NCI-H1105 treated with DMSO at 0.1 percent for 48 hours (cell line): Measurements from ENCODE around the gene PROC.
"Not testable (repeated sequence)": the region's sequence is repeated elsewhere in the genome, so short reads cannot be mapped to it uniquely, and the experiment has no call there.

ENCODE experiments used
- DNase-seq: peaks from one replicate; lab custom pipeline; 2025; lab: John Stamatoyannopoulos, UW

Gene PROC

GRCh38 chr2:127394492-127394891, 23.7 kb upstream of the PROC start:
- no peak for DNase-seq

- no peak for DNase-seq
Measured at GRCh38 chr2:127397568-127398238, 20.5 kb upstream of the PROC start.

GRCh38 chr2:127398239-127398590, 20.0 kb upstream of the PROC start:
- DNase-seq, result no peak

GRCh38 chr2:127400533-127400896, 17.7 kb upstream of the PROC start:
- no peak for DNase-seq

- DNase-seq, result no peak
Measured at GRCh38 chr2:127400897-127401756, 17.1 kb upstream of the PROC start.

- no peak for DNase-seq
Measured at GRCh38 chr2:127401757-127402695, 16.2 kb upstream of the PROC start.

- no peak for DNase-seq
Measured at GRCh38 chr2:127403460-127403859, 14.8 kb upstream of the PROC start.

GRCh38 chr2:127404466-127405254, 13.6 kb upstream of the PROC start:
- DNase-seq, result no peak

- no peak for DNase-seq
Measured at GRCh38 chr2:127405255-127405610, 13.0 kb upstream of the PROC start.

- DNase-seq, result no peak
Measured at GRCh38 chr2:127406454-127406853, 11.8 kb upstream of the PROC start.

- no peak for DNase-seq
Measured at GRCh38 chr2:127407091-127407490, 11.1 kb upstream of the PROC start.

- no peak for DNase-seq
Measured at GRCh38 chr2:127407661-127408003, 10.6 kb upstream of the PROC start.

- peak; percentile 75 for DNase-seq
Measured at GRCh38 chr2:127408004-127408806, 10.0 kb upstream of the PROC start.

GRCh38 chr2:127408807-127409099, 9.5 kb upstream of the PROC start:
- DNase-seq, result no peak

- DNase-seq, result not testable (repeated sequence)
Measured at GRCh38 chr2:127409716-127410115, 8.5 kb upstream of the PROC start.

- no peak for DNase-seq
Measured at GRCh38 chr2:127410871-127411652, 7.2 kb upstream of the PROC start.

GRCh38 chr2:127411653-127412369, 6.4 kb upstream of the PROC start:
- DNase-seq, result no peak

- no peak for DNase-seq
Measured at GRCh38 chr2:127413200-127413599, 5.0 kb upstream of the PROC start.

- no peak for DNase-seq
Measured at GRCh38 chr2:127413782-127414637, 4.2 kb upstream of the PROC start.
